H1 (cell line): ENCODE data around the gene PRSS21.

Experiments
- CHD1 ChIP-seq: IDR thresholded peaks from 2 replicates; pipeline ENCODE4 v1.6.1; 2012; ENCODE audit warnings: low read depth, low read length, improper control_type of control experiment
- E2F6 ChIP-seq: IDR thresholded peaks from 2 replicates; pipeline ENCODE4 v1.6.1; 2012; ENCODE audit warnings: inconsistent platforms
- TF ChIP-seq, protein P1 (sequence below), 3 experiments: IDR thresholded peaks; 1 replicate in 2 of 3; 2 replicates in 1 of 3; pipeline versions ENCODE4 v1.5.1 to v1.6.1; 2011; ENCODE audit warnings: low read length in 3 of 3, mild to moderate bottlenecking in 3 of 3, inconsistent platforms in 2 of 3, low read depth in 1 of 3, moderate library complexity in 1 of 3; ENCODE audit not compliant: insufficient read depth in 1 of 3; ENCODE audit errors: control extremely low read depth in 1 of 3

- TF ChIP-seq E2F6, result no peak
- TF ChIP-seq, protein P1, sequence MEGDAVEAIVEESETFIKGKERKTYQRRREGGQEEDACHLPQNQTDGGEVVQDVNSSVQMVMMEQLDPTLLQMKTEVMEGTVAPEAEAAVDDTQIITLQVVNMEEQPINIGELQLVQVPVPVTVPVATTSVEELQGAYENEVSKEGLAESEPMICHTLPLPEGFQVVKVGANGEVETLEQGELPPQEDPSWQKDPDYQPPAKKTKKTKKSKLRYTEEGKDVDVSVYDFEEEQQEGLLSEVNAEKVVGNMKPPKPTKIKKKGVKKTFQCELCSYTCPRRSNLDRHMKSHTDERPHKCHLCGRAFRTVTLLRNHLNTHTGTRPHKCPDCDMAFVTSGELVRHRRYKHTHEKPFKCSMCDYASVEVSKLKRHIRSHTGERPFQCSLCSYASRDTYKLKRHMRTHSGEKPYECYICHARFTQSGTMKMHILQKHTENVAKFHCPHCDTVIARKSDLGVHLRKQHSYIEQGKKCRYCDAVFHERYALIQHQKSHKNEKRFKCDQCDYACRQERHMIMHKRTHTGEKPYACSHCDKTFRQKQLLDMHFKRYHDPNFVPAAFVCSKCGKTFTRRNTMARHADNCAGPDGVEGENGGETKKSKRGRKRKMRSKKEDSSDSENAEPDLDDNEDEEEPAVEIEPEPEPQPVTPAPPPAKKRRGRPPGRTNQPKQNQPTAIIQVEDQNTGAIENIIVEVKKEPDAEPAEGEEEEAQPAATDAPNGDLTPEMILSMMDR (IDR thresholded peaks at IDR 0.05; ENCODE audit: control extremely low read depth in 1 of 3, insufficient read depth in 1 of 3, low read depth in 1 of 3, low read length in 3 of 3), result no peak
- no peak; the same call in 1 of the 2 replicates for TF ChIP-seq CHD1
Observed at GRCh38 chr16:2777903-2778629, 39.0 kb upstream of the PRSS21 start.
